Liver (tissue), 9 donors: ENCODE measurements around the gene BTBD6. TPM values are rescaled to one million over a fixed set of nuclear protein-coding genes. Genes with fewer than 3 reads are reported as not detected.
A peak's percentile ranks its signal among the peaks of the same experiment; 100 is the strongest.

ENCODE experiments used
- DNase-seq: peaks from one replicate; pipeline ENCODE4 v3.0.0-alpha.2; 2017; ENCODE audit warnings: low spot score
- H3K27ac ChIP-seq, 2 donors: one replicate each; pipeline ENCODE4 v1.7.0; 2013; ENCODE audit warnings: inconsistent platforms in 2 of 2, low read length in 2 of 2, control low read depth in 1 of 2, low read depth in 1 of 2, mild to moderate bottlenecking in 1 of 2
- H3K27me3 ChIP-seq, 4 donors: one replicate each; pipeline versions ENCODE4 v1.6.1 to v1.7.0; 2013; ENCODE audit warnings: low read length in 3 of 4, inconsistent platforms in 1 of 4, mild to moderate bottlenecking in 1 of 4, moderate library complexity in 1 of 4; ENCODE audit not compliant: control insufficient read depth in 4 of 4, insufficient read depth in 4 of 4
- H3K36me3 ChIP-seq, 4 donors: one replicate each; pipeline versions ENCODE4 v1.6.1 to v1.7.0; 2013; ENCODE audit warnings: low read length in 3 of 4, mild to moderate bottlenecking in 3 of 4, low read depth in 1 of 4, moderate library complexity in 1 of 4; ENCODE audit not compliant: control insufficient read depth in 4 of 4, insufficient read depth in 3 of 4
- H3K4me1 ChIP-seq, 4 donors: one replicate each; pipeline versions ENCODE4 v1.6.1 to v1.7.0; 2013; ENCODE audit warnings: low read length in 3 of 4, mild to moderate bottlenecking in 3 of 4, moderate library complexity in 1 of 4; ENCODE audit not compliant: control insufficient read depth in 4 of 4, insufficient read depth in 4 of 4
- H3K4me3 ChIP-seq, 3 donors: one replicate each; pipeline versions ENCODE4 v1.6.1 to v1.7.0; 2013; ENCODE audit warnings: low read length in 3 of 3, control low read depth in 1 of 3, low read depth in 1 of 3, mild to moderate bottlenecking in 1 of 3
- H3K9ac ChIP-seq, 2 donors: one replicate each; pipeline ENCODE4 v1.7.0; 2013; ENCODE audit warnings: low read length in 2 of 2, mild to moderate bottlenecking in 2 of 2, moderate library complexity in 2 of 2, control low read depth in 1 of 2, low read depth in 1 of 2
- H3K9me3 ChIP-seq, 4 donors: one replicate each; pipeline versions ENCODE4 v1.6.1 to v1.7.0; 2013; ENCODE audit warnings: low read length in 3 of 4; ENCODE audit not compliant: control insufficient read depth in 4 of 4
- ATF3 ChIP-seq: IDR thresholded peaks from 2 replicates; pipeline ENCODE4 v1.6.1; 2016; ENCODE audit warnings: antibody characterized with exemption
- CTCF ChIP-seq: fragments of 150-350 bp; IDR thresholded peaks from 2 replicates; pipeline ENCODE4 v1.5.1; 2017; ENCODE audit warnings: improper control_type of control experiment, low read depth, low read length; ENCODE audit not compliant: missing input control
- EGR1 ChIP-seq, 2 donors: IDR thresholded peaks; 2 replicates each; pipeline ENCODE4 v1.6.1; 2016 to 2018; ENCODE audit warnings: antibody characterized with exemption in 2 of 2, low read depth in 2 of 2
- FOXA1 ChIP-seq: IDR thresholded peaks from 2 replicates; pipeline ENCODE4 v1.6.1; 2016; ENCODE audit warnings: antibody characterized with exemption
- FOXA2 ChIP-seq: IDR thresholded peaks from 2 replicates; pipeline ENCODE4 v1.6.1; 2016; ENCODE audit warnings: antibody characterized with exemption
- GABPA ChIP-seq, 2 donors: IDR thresholded peaks in 1 of 2; conservative IDR thresholded peaks in 1 of 2; 2 replicates each; pipeline ENCODE4 v1.6.1; 2016; ENCODE audit warnings: antibody characterized with exemption in 2 of 2, mild to moderate bottlenecking in 1 of 2, moderate library complexity in 1 of 2
- HNF4A ChIP-seq, 2 donors: conservative IDR thresholded peaks; 2 replicates each; pipeline ENCODE4 v1.6.1; 2016; ENCODE audit warnings: antibody characterized with exemption in 2 of 2, mild to moderate bottlenecking in 2 of 2
- HNF4G ChIP-seq: IDR thresholded peaks from 2 replicates; pipeline ENCODE4 v1.6.1; 2016; ENCODE audit warnings: antibody characterized with exemption
- JUND ChIP-seq, 2 donors: IDR thresholded peaks; 2 replicates each; pipeline ENCODE4 v1.6.1; 2016; ENCODE audit warnings: antibody characterized with exemption in 2 of 2
- MAX ChIP-seq: IDR thresholded peaks from 2 replicates; pipeline ENCODE4 v1.6.1; 2016; ENCODE audit warnings: antibody characterized with exemption
- NR2F2 ChIP-seq: IDR thresholded peaks from 2 replicates; pipeline ENCODE4 v1.6.1; 2016; ENCODE audit warnings: antibody characterized with exemption
- RAD21 ChIP-seq, 2 donors: IDR thresholded peaks; 2 replicates each; pipeline ENCODE4 v1.6.1; 2016; ENCODE audit warnings: antibody characterized with exemption in 2 of 2, mild to moderate bottlenecking in 2 of 2
- REST ChIP-seq: IDR thresholded peaks from 2 replicates; pipeline ENCODE4 v1.6.1; 2016; ENCODE audit warnings: antibody characterized with exemption, mild to moderate bottlenecking
- RXRA ChIP-seq, 2 donors: IDR thresholded peaks; 2 replicates each; pipeline ENCODE4 v1.6.1; 2017 to 2018; ENCODE audit warnings: antibody characterized with exemption in 2 of 2, mild to moderate bottlenecking in 1 of 2
- SP1 ChIP-seq: IDR thresholded peaks from 2 replicates; pipeline ENCODE4 v1.6.1; 2018; ENCODE audit warnings: antibody characterized with exemption, mild to moderate bottlenecking
- TAF1 ChIP-seq: conservative IDR thresholded peaks from 2 replicates; pipeline ENCODE4 v1.6.1; 2016; ENCODE audit warnings: antibody characterized with exemption, mild to moderate bottlenecking
- YY1 ChIP-seq: IDR thresholded peaks from 2 replicates; pipeline ENCODE4 v1.6.1; 2016; ENCODE audit warnings: antibody characterized with exemption, mild to moderate bottlenecking
- ZBTB33 ChIP-seq: IDR thresholded peaks from 2 replicates; pipeline ENCODE4 v1.6.1; 2016; ENCODE audit warnings: antibody characterized with exemption
- WGBS: extraction: QIAGEN DNeasy Blood & Tissue Kit; methylation state at CpG from one replicate; pipeline ENCODE4 v1.1.7; 2013; 5-methylcytosine and 5-hydroxymethylcytosine counted together
- polyA plus RNA-seq, 2 donors: library from polyadenylated mRNA; stranded (reverse) in 1 of 2; unstranded in 1 of 2; fragments of 200-250 nt in 1 of 2; fragments of >200 nt in 1 of 2; fragmentation: Nextera tagmentation in 1 of 2; extraction: Ambion mirVana in 1 of 2; gene quantifications; one replicate each; pipeline versions ENCODE4 v1.2.1 to v1.2.3, GENCODE V29; 2013 to 2015
- total RNA-seq, 2 donors: library from RNA; depleted of rRNA; stranded (reverse); fragments of >200 nt; gene quantifications; one replicate each; pipeline ENCODE4 v1.2.3, GENCODE V29; 2014
- donor health status: healthy.
- donor health status: healthy.
- donor health status: healthy.
- donor health status: healthy.
- donor health status: healthy.

Gene BTBD6
- total and polyA plus RNA-seq, 4 donors, result 5.8 to 18.1 (median 16.7) TPM

- TF ChIP-seq FOXA1 (peak; percentile 40), HNF4G (no peak), NR2F2 (peak; percentile 48), EGR1 (IDR thresholded peaks at IDR 0.05; ENCODE audit: low read depth in 2 of 2) (peak in 1 of 2 donors; percentile 44), JUND (IDR thresholded peaks at IDR 0.05) (peak in 1 of 2 donors; percentile 37), FOXA2 (peak; percentile 38), GABPA (IDR thresholded peaks at IDR 0.05 in 1 of 2, conservative IDR thresholded peaks at IDR 0.05 in 1 of 2) (peak in 1 of 2 donors; percentile 56), RXRA (IDR thresholded peaks at IDR 0.05) (peak; percentile 92 to 99), ATF3 (no peak), TAF1 (no peak), HNF4A (conservative IDR thresholded peaks at IDR 0.05) (peak; percentile 73 to 92), CTCF (no peak), MAX (no peak), ZBTB33 (no peak), REST (peak; percentile 26), SP1 (peak; percentile 92), YY1 (no peak), RAD21 (IDR thresholded peaks at IDR 0.05) (peak in 1 of 2 donors; percentile 54)
- H3K9ac ChIP-seq, result no peak overlapping the region
- H3K27ac ChIP-seq, result peak overlapping the region; percentile 71 to 77
- WGBS, result 34% methylated on average over 24 of the region's 24 CpGs
- peaks cover 12 to 29% (median 23%) of the 10 kb centered on the region in 4 donors for H3K4me1 ChIP-seq
- no peaks in the 10 kb centered on the region for H3K36me3 ChIP-seq
- H3K4me3 ChIP-seq, result no peak overlapping the region
- H3K9me3 ChIP-seq, result no peaks in the 10 kb centered on the region
- no peaks in the 10 kb centered on the region for H3K27me3 ChIP-seq
- DNase-seq, result no peak
Measured at GRCh38 chr14:105204206-105204930, 44.0 kb upstream of the BTBD6 start.
